Stimulated activated CD4-positive, alpha-beta T cell treated with anti-CD3 and anti-CD28 coated beads, Interleukin-2, amount 100 ng/mL, for 24 hours (primary cell): ENCODE measurements around the gene KLF5.
A peak's percentile ranks its signal among the peaks of the same experiment; 100 is the strongest.

Experiments used
- DNase-seq, 2 donors: peaks; one replicate each; pipeline ENCODE4 v3.0.0-alpha.2; 2020

KLF5 gene

GRCh38 chr13:73060251-73061160 lies 1.7 kb downstream of the KLF5 start:
- peak; percentile 6 to 18 for DNase-seq

- no peak for DNase-seq
Measured at GRCh38 chr13:73061473-73061872, 2.7 kb downstream of the KLF5 start.

GRCh38 chr13:73061876-73062275 lies 3.1 kb downstream of the KLF5 start:
- DNase-seq, result no peak

GRCh38 chr13:73062468-73062867 lies 3.7 kb downstream of the KLF5 start:
- DNase-seq, result no peak

DNA sequence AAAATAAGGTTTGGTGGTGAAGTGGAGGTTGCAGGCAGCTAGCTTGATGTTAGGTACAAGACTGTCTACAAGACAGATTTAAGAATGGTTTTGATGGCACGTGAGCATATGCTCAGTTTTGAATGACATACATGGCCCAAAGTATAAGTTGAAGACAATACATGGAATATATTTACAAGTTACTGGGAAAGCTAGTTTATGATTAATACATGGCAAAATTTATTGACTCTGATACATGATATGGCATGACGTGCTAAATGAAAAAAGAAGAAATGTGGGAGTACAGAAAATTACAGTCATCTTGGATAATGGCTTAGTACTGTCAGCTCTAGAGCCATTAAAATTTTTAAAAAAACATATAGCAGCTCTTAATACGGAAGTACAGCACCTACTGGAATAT lies 4.4 kb downstream of the KLF5 start:
- no peak for DNase-seq

DNA sequence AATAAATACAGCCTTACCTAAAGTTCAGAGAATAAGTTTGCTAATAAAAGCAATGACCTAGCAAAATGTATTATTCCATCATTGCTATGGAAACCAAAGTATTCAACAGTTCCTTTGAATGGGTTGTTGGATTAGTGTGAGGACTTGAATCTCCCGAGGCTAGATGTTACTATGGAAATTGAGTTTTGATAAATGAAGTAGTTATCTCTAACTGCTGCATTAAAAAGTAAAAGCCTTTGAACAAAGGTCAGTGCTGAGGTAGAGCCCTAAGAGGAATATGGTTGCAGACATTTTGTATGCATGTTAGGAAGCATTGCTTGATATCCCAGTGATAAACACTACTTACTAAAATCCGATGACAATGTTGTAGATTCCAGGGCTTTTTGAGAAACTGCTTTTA lies 6.2 kb downstream of the KLF5 start:
- no peak for DNase-seq

- no peak for DNase-seq
Measured at GRCh38 chr13:73065665-73066340, 7.0 kb downstream of the KLF5 start.

DNA sequence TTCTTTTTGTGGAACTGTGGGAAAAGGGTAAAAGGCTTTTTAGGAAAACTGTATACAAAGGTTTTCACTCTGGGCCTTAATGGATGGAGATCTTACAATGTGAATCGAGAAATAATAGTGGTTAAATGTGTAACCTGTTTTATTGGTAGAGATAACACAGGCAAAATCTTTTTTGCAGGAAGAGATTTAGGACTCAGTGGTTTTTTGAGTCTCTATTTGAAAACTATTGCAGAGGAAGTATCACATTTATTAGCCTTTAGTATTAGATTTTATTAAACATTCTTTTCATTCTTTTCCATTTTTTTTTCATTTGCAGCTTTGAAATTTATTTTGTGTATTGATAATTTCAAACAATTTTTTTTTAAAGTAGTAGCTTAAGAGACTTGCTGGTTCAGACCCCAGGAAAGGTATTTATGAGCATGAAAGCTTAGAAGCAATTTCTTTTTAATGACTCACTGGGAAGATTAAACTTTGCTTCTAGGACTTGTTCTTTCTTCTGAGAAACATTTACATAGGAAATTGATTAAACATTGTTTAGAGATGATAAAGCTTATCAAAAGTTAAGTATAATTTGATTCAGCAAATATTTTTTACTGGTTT lies 10.5 kb downstream of the KLF5 start:
- DNase-seq, result no peak

DNA sequence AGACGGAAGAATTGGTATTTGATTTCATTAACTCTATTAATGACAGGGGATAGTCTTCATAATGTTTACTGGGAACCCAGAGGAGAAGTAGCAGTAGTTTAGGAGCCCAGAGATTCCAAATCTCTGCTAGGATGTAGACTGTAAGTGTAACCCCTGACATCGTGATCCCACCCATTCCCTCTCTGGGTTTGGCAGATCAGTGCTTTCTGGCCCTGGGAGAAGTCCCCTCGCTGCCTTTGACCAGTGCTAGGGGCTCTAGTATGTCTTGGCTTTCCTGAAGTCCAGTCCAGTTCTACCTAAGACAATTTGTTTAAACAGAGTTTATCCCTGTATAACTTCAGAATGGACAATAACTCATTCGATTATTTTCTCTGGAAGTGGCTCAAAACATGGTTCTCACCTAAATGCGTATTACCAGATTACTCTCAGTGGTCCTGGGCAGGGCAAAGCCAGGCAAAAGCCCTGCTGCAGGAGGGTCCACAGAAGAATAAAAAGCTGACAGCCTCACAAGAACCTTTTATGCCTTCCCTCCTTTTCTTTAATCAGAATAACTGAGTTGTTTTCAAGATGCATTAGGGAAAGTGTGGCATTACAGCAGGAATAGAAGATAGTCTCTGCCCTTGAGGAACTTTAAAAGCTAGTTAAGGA lies 11.8 kb downstream of the KLF5 start:
- DNase-seq, result no peak

GRCh38 chr13:73072239-73072900 lies 13.6 kb downstream of the KLF5 start:
- no peak for DNase-seq

DNA sequence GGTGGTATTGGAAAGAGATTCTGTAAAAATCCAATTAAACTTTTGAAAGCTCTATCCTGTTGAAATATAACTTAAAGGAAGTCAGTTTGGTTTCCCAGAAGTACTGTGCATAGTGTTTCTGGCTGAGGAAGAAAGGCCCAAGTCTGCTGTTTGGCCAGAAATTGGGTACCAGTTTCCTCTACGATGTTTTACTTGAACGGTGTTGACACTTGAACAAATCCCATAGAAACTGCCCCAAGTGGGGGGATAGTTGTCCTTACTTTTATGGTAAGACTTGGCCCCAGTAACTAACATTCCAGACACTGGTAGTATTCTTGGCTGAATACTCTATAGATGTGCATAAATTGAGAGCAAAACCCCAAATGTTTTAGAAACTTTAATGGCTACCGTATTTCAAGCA lies 14.2 kb downstream of the KLF5 start:
- DNase-seq, result no peak

GRCh38 chr13:73074014-73074413 lies 15.2 kb downstream of the KLF5 start:
- no peak for DNase-seq

DNA sequence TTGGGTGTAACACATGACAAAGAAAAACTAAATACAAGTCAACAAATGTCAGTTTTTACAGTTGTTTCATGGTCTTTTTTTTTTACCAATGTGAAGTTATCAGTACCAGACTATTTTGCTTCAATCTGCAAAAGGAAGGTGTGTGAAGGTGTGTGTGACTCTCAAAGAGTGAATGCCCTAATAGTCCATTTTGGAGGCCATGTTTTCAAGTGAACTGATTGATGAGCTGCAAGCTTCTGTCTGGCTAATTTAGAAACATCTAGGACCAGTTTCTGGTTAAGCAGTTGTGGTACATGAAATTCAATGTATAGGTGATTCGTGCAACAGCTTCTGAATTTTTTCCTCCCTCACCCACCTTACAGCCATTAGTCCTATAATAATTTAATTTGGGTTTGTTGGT lies 16.1 kb downstream of the KLF5 start:
- DNase-seq, result no peak

GRCh38 chr13:73075546-73075945 lies 16.7 kb downstream of the KLF5 start:
- DNase-seq, result no peak

DNA sequence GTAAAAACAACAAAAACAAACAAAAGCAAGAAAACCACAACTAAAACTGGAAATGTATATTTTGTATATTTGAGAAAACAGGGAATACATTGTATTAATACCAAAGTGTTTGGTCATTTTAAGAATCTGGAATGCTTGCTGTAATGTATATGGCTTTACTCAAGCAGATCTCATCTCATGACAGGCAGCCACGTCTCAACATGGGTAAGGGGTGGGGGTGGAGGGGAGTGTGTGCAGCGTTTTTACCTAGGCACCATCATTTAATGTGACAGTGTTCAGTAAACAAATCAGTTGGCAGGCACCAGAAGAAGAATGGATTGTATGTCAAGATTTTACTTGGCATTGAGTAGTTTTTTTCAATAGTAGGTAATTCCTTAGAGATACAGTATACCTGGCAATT lies 17.1 kb downstream of the KLF5 start:
- DNase-seq, result no peak

GRCh38 chr13:73077865-73078264 lies 19.1 kb downstream of the KLF5 start:
- no peak for DNase-seq

GRCh38 chr13:73079359-73079758 lies 20.6 kb downstream of the KLF5 start:
- no peak for DNase-seq

DNA sequence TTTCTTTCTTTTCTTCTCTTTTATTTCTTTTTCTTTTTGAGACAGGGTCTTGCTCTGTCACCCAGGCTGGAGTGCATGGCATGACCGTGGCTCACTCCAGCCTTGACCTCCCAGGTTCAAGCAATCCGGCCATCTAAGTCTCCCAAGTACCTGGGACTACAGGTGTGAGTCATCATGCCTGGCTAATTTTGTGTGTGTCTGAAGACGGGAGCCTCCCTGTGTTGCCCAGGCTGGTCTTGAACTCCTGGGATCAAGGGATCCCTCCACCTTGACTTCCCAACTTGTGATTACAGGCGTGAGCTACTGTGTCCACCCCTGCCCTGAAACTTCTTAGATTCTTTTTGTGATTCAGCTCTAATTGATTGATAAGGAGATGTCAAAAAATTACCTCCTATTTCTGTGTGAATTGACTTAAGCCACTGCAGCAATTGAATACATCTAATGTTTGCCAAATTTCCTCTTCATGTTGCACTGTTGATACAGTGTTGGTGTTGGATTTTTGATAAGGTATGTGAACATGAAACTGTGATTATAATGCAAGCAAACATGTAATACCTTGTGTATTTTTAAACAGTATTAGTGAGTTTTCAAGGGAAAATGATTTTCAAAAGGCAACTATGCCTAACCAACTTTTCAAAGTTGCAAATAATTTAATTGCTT lies 22.6 kb downstream of the KLF5 start:
- DNase-seq, result no peak

- no peak for DNase-seq
Measured at GRCh38 chr13:73082471-73082870, 23.7 kb downstream of the KLF5 start.

GRCh38 chr13:73082895-73083294 lies 24.1 kb downstream of the KLF5 start:
- no peak for DNase-seq

DNA sequence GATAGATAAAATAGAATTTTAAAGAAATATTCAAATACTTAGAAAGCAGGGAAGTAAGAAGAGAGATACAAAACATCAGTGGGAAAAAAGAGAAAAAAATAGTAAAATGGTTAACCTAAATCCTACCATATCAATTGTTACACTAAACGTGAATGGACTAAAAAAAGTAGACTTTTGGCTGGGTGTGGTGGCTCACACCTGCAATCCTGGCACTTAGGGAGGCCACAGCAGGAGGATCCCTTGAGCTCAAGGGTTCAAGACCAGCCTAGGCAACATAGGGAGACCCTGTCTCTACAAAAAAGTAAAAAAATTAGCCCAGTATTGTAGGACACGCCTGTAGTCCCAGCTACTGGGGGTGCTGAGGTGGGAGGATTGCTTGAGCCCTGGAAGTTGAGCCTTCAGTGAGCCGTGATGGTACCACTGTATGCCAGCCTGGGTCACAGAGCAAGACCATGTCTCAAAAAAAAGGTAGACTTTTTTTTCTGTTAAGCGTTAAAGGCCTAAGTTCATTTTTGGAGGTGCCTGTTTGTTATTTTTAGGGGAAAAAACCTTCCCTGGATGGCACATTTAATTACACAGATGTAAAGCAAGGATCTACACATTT lies 29.6 kb downstream of the KLF5 start:
- no peak for DNase-seq

- DNase-seq, result no peak
Measured at GRCh38 chr13:73089213-73089612, 30.4 kb downstream of the KLF5 start.
